Measurements from ENCODE around the gene RYR2.
"Not testable (repeated sequence)": the region's sequence is repeated elsewhere in the genome, so short reads cannot be mapped to it uniquely, and the experiment has no call there.

The RYR2 gene

DNA sequence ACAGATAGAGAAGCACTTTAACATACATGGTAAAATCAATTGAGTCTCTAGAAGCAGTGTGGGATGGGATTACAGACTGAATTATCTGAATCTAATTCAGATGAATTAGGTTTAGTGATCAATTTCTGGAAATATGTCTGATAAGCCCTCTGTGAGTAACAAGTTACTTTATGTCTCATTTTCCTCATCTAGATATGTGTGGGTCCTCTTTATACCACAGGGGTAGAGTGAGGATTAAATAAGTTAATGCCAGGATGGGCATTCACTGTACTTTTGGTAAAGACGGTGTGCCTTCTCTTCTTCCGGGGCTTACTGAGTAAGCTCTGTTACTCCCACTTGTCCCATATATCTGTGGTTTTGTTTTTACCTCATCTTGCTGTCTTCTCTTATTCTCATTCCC is 225.8 kb downstream of the RYR2 start:
- TF ChIP-seq, protein P1, sequence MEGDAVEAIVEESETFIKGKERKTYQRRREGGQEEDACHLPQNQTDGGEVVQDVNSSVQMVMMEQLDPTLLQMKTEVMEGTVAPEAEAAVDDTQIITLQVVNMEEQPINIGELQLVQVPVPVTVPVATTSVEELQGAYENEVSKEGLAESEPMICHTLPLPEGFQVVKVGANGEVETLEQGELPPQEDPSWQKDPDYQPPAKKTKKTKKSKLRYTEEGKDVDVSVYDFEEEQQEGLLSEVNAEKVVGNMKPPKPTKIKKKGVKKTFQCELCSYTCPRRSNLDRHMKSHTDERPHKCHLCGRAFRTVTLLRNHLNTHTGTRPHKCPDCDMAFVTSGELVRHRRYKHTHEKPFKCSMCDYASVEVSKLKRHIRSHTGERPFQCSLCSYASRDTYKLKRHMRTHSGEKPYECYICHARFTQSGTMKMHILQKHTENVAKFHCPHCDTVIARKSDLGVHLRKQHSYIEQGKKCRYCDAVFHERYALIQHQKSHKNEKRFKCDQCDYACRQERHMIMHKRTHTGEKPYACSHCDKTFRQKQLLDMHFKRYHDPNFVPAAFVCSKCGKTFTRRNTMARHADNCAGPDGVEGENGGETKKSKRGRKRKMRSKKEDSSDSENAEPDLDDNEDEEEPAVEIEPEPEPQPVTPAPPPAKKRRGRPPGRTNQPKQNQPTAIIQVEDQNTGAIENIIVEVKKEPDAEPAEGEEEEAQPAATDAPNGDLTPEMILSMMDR (conservative IDR thresholded peaks at IDR 0.05; ENCODE audit: low read depth) = no peak
- no peak for DNase-seq (ENCODE audit: low spot score)
- ChIA-PET POLR2A (ENCODE audit: low non-redundant PET) (no interaction called here), CTCF (no interaction called here)
- H3K27ac ChIP-seq = no peak overlapping the region

DNA sequence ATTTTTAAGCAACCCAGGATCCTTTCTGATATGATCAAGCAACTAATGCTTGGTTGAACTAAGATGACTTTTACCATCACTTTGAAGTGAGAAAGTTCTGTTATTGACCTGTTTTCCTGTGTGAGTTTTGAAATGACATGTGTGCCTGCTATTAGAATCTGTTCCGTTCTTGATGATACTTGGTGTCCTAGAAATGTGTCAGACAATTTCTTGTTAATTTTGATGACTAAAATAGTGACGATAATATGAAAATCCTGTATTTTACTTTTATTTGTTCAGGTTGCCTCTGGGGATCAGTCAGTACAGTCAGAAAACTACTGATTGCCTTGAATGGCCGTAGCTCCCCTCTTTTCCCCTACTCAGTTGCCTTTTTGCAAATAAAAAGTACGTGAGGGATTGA is 228.0 kb downstream of the RYR2 start:
- POLR2A ChIA-PET (ENCODE audit: low non-redundant PET) = no interaction called here
- CTCF ChIA-PET = no interaction called here
- no peak overlapping the region for H3K27ac ChIP-seq
- TF ChIP-seq, protein P1 (conservative IDR thresholded peaks at IDR 0.05; ENCODE audit: low read depth) = no peak
- no peak for DNase-seq (ENCODE audit: low spot score)

DNA sequence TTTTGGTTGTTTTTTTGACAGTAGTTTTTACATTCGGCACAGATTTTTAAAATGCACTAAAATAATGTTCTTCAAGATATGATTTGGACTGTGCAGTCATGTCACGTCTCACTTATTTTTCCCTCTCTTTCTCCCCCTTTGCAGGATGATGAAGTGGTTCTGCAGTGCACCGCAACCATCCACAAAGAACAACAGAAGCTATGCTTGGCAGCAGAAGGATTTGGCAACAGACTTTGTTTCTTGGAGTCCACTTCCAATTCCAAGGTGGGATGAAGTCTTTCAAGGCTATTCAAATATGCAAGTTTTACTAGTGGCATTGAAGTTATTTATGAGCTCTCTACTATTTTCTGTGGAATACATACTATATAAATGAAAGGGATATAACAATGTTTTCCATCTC is 228.4 kb downstream of the RYR2 start:
- TF ChIP-seq, protein P1 (conservative IDR thresholded peaks at IDR 0.05; ENCODE audit: low read depth) = no peak
- H3K27ac ChIP-seq = no peak overlapping the region
- CTCF ChIA-PET = no interaction called here
- POLR2A ChIA-PET (ENCODE audit: low non-redundant PET) = no interaction called here
- no peak for DNase-seq (ENCODE audit: low spot score)

DNA sequence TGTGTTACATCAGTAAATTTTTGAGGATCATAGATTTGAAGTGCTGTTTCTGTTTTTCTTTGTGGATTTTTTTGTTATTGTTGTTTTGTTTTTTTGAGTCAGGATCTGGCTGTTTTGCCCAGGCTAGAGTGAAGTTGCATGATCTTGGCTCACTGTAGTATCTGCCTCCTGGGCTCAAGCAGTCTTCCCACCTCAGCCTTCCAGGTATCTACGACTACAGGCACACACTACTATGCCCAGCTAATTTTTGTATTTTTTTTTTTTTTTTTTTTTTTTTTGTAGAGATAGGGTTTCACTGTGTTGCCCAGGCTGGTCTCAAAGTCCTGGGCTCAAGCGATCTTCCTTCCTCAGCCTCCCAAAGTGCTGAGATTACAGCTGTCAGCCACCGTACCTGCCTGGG is 236.0 kb downstream of the RYR2 start:
- CTCF ChIA-PET; H3K27ac ChIP-seq; DNase-seq (ENCODE audit: low spot score); POLR2A ChIA-PET (ENCODE audit: low non-redundant PET): not testable (repeated sequence)

DNA sequence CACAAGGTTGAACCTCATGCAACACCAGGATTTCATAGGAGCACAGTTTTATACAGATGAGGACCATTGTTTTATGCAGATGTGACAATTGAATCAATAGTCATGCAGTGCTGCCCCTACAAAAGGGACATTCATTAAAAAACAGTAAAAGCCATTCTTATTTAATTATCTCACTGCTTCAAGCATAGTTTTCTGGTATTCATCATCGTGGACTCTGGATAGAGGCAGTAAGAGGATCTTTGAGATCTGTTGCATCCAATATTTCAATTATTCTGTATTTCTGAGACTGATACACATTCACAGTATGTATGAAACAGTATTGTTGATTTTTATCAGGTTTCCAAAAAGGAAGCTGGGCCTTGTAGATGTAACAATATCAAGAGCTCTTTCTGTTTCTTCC is 237.6 kb downstream of the RYR2 start:
- ChIA-PET POLR2A (ENCODE audit: low non-redundant PET) (no interaction called here), CTCF (no interaction called here)
- no peak for DNase-seq (ENCODE audit: low spot score)
- H3K27ac ChIP-seq = no peak overlapping the region
- TF ChIP-seq, protein P1 (conservative IDR thresholded peaks at IDR 0.05; ENCODE audit: low read depth) = no peak

DNA sequence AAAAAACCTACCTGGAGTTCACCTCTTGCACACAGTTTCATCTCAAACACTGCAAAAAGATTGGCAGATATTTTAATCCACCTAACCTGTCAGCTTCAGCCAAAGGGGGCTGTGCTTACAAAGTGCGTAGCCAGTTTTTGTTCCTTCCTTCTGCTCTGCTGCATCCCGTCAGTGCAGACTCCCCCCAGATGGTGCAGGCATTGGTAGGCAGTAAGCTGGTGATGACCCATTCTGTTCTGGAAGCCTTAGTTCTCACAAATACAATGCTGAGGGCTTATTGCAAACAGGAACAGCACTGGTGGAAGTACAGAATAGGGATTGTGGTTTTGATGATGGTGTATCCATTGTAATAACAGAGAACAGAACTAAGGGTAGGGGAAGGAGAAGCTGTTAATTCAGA is 239.5 kb downstream of the RYR2 start:
- ChIA-PET POLR2A (ENCODE audit: low non-redundant PET) (no interaction called here), CTCF (no interaction called here)
- TF ChIP-seq, protein P1 (conservative IDR thresholded peaks at IDR 0.05; ENCODE audit: low read depth) = no peak
- no peak for DNase-seq (ENCODE audit: low spot score)
- H3K27ac ChIP-seq = no peak overlapping the region

DNA sequence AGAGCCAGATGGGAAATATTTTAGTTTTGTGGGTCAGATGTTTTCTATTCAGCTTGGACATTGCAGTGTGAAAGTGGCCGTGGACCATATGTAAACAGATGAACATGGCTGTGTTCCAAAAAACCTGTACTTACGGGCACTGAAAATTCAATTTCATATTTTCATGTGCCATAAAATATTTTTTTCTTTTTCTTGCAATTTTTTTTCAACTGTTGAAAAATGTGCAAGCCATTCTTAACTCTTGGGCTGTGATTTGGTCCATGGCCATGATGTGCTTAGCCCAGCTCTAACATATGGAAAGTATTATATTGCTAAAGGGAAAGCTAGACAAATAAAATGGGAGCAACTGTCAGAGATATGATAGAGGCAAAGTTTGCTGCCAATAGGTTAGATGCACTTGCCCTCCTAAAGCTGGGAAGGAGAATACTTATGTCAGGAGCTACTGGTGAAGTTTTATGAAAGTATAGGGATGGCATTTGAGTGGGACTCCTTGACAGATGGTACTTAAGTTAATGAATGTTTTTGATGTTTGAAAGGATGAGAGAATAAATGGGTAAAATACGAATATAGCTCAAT is 240.3 kb downstream of the RYR2 start:
- POLR2A ChIA-PET (ENCODE audit: low non-redundant PET) = no interaction called here
- CTCF ChIA-PET = no interaction called here
- no peak for DNase-seq (ENCODE audit: low spot score)
- H3K27ac ChIP-seq = no peak overlapping the region
- TF ChIP-seq, protein P1 (conservative IDR thresholded peaks at IDR 0.05; ENCODE audit: low read depth) = no peak
